SKM-1 (cell line): ENCODE results near the gene MOB1B.
A peak's percentile ranks its signal among the peaks of the same experiment; 100 is the strongest.

Source experiments
- DNase-seq: peaks from one replicate; lab custom pipeline; 2025; ENCODE audit not compliant: unreplicated experiment; lab: John Stamatoyannopoulos, UW

Gene MOB1B

GRCh38 chr4:70914000-70914399 lies 11.8 kb downstream of the MOB1B start:
- DNase-seq = no peak

- no peak for DNase-seq
Measured at GRCh38 chr4:70914631-70915030, 12.5 kb downstream of the MOB1B start.

- DNase-seq = no peak
Measured at GRCh38 chr4:70915036-70915815, 13.1 kb downstream of the MOB1B start.

GRCh38 chr4:70915874-70916559 lies 13.8 kb downstream of the MOB1B start:
- DNase-seq = no peak

GRCh38 chr4:70920592-70920991 lies 18.4 kb downstream of the MOB1B start:
- DNase-seq = no peak

- no peak for DNase-seq
Measured at GRCh38 chr4:70925418-70925817, 23.2 kb downstream of the MOB1B start.

- DNase-seq = no peak
Measured at GRCh38 chr4:70925899-70926635, 23.9 kb downstream of the MOB1B start.

GRCh38 chr4:70927502-70928137 lies 25.5 kb downstream of the MOB1B start:
- no peak for DNase-seq

GRCh38 chr4:70930530-70931256 lies 28.5 kb downstream of the MOB1B start:
- DNase-seq = no peak

GRCh38 chr4:70931347-70931746 lies 29.2 kb downstream of the MOB1B start:
- no peak for DNase-seq

- DNase-seq = no peak
Measured at GRCh38 chr4:70932984-70933383, 30.8 kb downstream of the MOB1B start.

- no peak for DNase-seq
Measured at GRCh38 chr4:70935038-70935695, 33.0 kb downstream of the MOB1B start.

- no peak for DNase-seq
Measured at GRCh38 chr4:70936200-70936787, 34.1 kb downstream of the MOB1B start.

- DNase-seq = no peak
Measured at GRCh38 chr4:70938086-70938485, 35.9 kb downstream of the MOB1B start.

- DNase-seq = no peak
Measured at GRCh38 chr4:70940134-70940533, 38.0 kb downstream of the MOB1B start.

GRCh38 chr4:70943114-70943513 lies 40.9 kb downstream of the MOB1B start:
- peak; percentile 37 for DNase-seq

GRCh38 chr4:70945046-70945445 lies 42.9 kb downstream of the MOB1B start:
- peak; percentile 91 for DNase-seq

GRCh38 chr4:70945452-70946055 lies 43.4 kb downstream of the MOB1B start:
- DNase-seq = no peak

GRCh38 chr4:70946939-70947338 lies 44.8 kb downstream of the MOB1B start:
- DNase-seq = no peak
